T-helper 1 cell (primary cell): ENCODE results near the gene CHRNA4.
A peak's percentile ranks its signal among the peaks of the same experiment; 100 is the strongest.

Source experiments
- DNase-seq, 5 donors: peaks; one replicate each; pipeline ENCODE4 v3.0.0-alpha.2; 2012 to 2020

Gene CHRNA4

GRCh38 chr20:63331741-63332400, 29.3 kb downstream of the CHRNA4 start:
- no peak for DNase-seq

DNA sequence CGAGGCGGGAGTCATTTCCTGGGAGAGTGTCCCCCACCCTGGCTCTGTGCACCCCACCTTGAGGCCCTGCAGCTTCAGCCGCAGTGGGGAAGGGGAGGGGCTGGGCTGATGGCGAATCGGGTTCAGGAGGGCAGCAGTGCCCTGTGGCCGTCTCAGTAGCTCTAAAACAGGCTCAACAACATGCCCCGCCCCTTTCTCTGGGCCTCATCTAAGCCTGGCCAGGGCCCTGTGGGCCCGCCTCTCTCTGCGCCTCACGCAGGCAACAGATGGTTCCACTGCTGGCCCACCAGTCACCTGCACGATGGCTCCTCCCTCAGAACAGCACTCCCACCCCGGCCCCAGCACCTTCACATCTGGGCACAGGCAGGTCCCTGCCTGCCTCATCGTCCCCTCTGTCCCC, 30.2 kb downstream of the CHRNA4 start:
- no peak for DNase-seq

DNA sequence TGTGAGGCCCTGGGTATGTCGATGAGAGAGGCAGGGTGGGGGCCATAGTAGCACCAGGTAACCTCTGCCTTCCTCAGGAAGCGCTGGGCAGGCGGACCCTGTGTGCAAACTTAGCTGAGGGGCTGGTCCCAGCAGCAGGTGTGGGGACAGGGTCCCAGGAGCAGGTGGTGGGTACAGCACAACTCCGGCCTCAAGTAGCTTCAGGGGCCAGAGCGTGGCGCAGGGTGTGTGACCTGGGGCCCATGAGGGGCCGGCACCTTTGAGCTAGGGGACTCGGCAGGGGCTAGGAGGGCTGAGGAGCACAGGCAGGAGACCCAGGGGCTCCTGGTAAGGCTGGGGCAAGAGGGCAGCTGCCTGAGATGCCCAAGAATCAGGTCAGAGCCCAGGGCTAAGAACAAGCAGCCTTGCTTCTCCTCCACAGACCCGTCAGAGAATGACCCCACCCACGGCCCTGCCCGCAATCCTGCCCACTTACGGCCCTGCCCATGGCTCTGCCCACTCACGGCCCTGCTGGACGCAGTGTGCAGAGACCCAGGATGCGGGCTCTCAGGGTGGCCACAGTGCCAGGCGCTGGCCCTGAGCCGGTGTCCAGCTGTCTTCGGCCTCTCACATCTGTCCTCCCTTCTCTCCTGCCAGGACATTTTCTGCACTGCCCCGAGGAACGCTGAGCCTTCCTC, 30.9 kb downstream of the CHRNA4 start:
- no peak for DNase-seq

DNA sequence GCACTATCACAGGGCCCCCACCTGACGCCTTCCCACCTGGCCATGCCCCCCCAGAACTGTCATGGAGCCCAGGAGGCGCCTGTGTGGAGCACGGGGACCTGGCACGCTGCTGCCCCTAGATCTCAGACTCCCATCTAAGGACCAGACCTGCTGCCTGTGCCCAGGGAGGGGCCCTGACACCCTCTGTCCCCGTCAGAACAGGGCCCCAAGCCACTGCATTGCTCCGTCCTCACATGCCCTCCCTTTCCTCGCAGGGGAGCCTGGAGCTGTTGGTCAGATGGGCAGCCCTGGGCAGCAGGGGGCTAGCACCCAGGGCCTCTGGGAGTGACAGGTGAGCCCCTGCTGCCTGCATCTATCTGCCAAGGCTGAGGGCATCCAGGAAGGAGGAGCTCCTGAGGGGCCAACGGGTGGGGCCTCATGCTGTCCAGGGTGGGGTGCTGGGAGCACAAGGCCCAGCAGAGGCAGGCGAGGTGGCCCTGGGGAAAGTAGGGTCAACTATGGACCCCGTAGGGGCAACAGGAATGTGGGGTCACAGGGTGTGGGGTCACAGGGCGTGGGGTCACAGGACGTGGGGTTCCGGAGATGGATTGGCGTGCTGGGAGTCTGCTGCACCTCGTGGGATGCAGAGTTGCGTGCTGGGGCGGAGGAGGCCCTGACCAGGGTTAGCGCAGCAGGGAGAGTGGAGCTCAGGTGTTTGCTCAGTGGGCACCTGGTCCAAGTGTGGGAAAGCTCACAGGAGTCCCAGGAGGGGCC, 31.6 kb downstream of the CHRNA4 start:
- no peak for DNase-seq

- no peak for DNase-seq
Observed at GRCh38 chr20:63328718-63329275, 32.4 kb downstream of the CHRNA4 start.

- no peak for DNase-seq
Observed at GRCh38 chr20:63328026-63328700, 33.0 kb downstream of the CHRNA4 start.

DNA sequence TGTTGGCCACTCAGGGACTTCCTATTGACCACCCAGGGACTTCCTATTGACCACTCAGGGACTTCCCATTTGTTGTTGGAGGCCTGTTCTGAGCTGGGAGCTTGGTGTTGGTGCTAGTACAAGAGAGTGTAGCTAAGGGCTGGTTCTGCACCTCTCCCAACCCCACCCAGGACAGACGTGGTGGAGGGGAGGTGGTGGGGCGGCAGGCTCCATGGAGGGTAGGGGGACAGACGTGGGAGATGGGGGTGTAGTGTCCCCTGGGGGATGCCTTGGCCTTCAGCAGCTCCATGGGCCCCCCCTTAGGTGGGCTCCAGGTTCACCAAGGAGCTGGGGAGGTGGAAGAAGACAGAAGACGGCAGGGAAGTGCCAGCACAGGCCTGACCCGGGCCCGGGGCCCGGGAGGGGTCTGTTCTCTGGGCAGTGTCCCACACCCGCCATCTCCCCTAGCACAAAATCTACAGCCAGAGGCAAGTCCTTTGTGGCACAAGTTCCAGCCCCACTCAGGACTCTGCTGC, 33.9 kb downstream of the CHRNA4 start:
- DNase-seq = no peak

DNA sequence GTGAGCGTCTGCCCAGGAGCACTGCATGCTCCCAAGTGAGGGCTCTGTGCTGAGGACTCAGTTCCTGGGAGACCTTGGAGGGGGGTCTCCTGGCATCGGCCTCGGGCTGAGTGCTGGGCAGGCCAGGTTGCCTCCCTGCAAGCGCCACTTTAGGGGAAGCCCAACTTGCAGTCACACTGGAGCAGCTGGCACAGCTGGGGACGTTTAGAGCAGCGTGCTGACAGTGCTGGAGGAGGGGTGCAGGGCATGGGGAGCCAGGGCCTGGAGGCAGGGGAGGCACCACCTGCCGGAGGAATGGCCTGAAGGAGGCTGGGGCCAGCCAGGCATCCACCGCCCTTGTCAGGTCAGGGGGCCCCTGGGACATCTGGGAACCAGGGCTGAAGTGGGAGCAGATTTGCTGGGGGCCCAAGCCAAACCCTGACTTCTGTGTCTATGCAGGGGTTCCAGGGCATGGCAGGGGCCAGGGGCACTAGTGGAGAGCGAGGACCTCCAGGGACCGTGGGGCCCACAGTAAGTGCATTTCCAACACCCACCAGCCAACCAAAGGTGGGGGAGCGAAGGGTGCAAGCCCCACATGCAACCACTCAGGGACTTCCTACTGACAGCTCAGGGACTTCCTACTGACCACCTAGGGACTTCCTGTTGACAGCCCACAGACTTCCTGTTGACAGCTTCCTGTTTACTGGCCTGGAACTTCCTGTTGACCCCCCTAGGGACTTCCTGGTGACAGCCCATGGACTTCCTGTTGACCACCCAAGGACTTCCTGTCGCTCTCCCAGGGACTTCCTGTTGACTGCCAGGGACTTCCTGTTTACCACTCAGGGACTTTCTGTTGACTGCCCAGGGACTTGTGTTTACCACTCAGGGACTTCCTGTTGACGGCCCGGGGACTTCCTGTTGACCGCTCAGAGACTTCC, 34.6 kb downstream of the CHRNA4 start:
- peak in 2 of 5 donors; percentile 4 to 29 for DNase-seq

DNA sequence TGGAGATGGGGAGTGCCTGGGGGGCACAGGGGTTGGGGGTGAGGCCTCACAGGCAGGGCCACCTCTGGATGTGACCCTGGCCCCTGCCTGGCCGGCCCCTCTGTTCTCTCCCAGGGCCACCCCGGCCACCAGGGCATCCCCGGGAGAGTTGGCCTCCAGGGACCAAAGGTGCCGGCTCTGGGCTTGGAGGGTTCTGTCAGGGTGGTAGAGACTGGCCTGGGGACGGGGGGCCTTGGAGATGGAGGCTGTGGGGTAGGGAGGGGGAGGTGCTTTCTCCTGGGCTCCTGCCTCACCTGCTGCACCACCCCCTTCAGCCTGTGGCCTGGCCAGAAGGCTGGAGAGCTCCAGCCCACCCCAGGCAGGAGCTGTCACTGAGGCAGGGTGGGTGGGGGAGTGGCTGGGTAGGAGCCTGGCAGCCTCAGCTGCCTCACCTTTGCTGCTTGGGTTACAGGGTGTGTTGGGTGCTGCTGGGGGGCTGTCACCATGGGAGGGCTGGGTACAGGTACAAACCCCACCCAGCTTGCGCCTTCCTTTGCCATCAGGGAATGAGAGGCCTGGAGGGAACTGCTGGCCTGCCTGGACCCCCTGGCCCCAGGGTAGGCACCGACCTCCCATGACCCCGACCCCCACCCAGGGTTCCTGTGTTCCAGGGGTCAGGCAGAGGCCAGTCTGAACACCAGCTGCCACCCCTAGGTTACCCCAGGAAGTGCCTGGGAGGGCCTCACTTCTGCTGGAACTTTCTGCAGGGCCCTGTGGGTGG, 35.4 kb downstream of the CHRNA4 start:
- peak in 2 of 5 donors; percentile 1 to 6 for DNase-seq

- DNase-seq = peak in 3 of 5 donors; percentile 0 to 10 (median 7)
Observed at GRCh38 chr20:63325021-63325471, 36.1 kb downstream of the CHRNA4 start.

GRCh38 chr20:63323357-63323981, 37.7 kb downstream of the CHRNA4 start:
- DNase-seq = no peak

DNA sequence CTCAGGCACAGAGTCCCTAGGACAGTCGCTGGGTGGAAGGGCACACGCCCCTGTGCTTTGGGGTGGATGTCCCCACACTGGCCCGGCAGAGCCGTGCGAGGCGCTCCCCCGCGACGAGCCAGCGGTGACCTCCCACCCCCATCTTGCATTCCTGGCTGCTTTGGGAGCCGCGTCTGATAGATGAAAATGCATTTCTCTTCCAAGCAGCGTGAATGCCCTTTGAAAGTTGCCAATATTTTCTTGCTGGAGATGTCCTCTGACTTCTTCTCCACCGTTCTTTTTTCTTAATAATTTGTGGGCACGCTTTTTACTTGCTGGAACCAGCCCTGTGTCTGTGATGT, 38.2 kb downstream of the CHRNA4 start:
- DNase-seq = no peak

GRCh38 chr20:63322146-63322932, 38.8 kb downstream of the CHRNA4 start:
- no peak for DNase-seq

GRCh38 chr20:63321148-63321831, 39.9 kb downstream of the CHRNA4 start:
- DNase-seq = peak in 1 of 5 donors; percentile 9

DNA sequence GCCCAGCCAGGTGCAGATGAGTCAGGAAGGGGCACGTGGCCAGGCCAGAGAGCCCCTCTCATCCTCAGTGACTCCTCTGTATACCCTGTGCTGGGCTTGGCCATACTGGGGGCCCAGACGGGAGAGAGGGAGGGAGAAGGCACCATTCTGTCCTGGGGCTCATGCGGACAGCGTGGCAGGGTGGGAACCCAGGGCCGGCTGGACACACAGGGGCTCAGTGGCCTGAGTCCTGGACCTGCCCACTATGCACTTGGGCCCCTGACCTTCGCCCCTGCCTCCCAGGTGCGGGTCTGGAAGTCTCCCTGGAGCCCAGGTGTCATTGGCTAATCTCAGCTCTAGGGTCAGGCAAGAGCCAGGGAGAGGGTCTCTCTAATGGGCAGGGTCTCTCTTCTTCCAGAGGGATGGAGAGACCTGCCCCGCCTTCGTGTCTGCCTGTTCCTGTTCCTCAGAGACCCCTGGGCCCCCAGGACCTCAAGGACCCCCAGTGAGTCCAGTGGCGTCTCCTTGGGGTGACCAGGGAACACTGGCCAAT, 40.5 kb downstream of the CHRNA4 start:
- no peak for DNase-seq

GRCh38 chr20:63320041-63320511, 41.1 kb downstream of the CHRNA4 start:
- DNase-seq = no peak

- DNase-seq = no peak
Observed at GRCh38 chr20:63319164-63320040, 41.7 kb downstream of the CHRNA4 start.
